DOHH2 (cell line): ENCODE results near the gene USP27X.

Experiments used
- H3F3A ChIP-seq: fragments of 200-600 bp; sonication (generic), shearing (Covaris generic); 2 replicates; pipeline ENCODE4 v1.6.0; 2016; ENCODE audit warnings: antibody characterized with exemption, mild to moderate bottlenecking; ENCODE audit not compliant: control insufficient read depth, insufficient read depth
- H3K27ac ChIP-seq: fragments of 200-600 bp; sonication (generic); 2 replicates; pipeline ENCODE4 v1.5.1; 2014; ENCODE audit warnings: low read depth, mild to moderate bottlenecking, low read length, moderate library complexity
- H3K27me3 ChIP-seq: fragments of 200-600 bp; sonication (generic); 2 replicates; pipeline ENCODE4 v1.6.1; 2014; ENCODE audit warnings: mild to moderate bottlenecking, low read length, mixed read lengths; ENCODE audit not compliant: control insufficient read depth
- H3K36me3 ChIP-seq: fragments of 200-600 bp; sonication (generic); 2 replicates; pipeline ENCODE4 v1.6.1; 2014; ENCODE audit warnings: mild to moderate bottlenecking, low read length, moderate library complexity, mixed read lengths; ENCODE audit not compliant: control insufficient read depth
- H3K4me1 ChIP-seq: fragments of 200-600 bp; sonication (generic); 2 replicates; pipeline ENCODE4 v1.6.1; 2014; ENCODE audit warnings: mild to moderate bottlenecking, low read length, mixed read lengths; ENCODE audit not compliant: control insufficient read depth
- H3K4me2 ChIP-seq: fragments of 200-600 bp; sonication (generic); 2 replicates; pipeline ENCODE4 v1.6.0; 2014; ENCODE audit warnings: mild to moderate bottlenecking, low read length, moderate library complexity
- H3K4me3 ChIP-seq: fragments of 200-600 bp; sonication (generic); 2 replicates; pipeline ENCODE4 v1.5.1; 2014; ENCODE audit warnings: mild to moderate bottlenecking, low read length, mixed read lengths
- H3K79me2 ChIP-seq: fragments of 200-600 bp; sonication (generic); 2 replicates; pipeline ENCODE4 v1.6.1; 2014; ENCODE audit warnings: mild to moderate bottlenecking, low read length, mixed read lengths; ENCODE audit not compliant: control insufficient read depth
- H3K9me2 ChIP-seq: fragments of 200-600 bp; sonication (generic); replicated peaks from 2 replicates; pipeline ENCODE4 v1.6.1; 2014; ENCODE audit warnings: mild to moderate bottlenecking, low read length, mixed read lengths; ENCODE audit not compliant: control insufficient read depth
- H3K9me3 ChIP-seq: fragments of 200-600 bp; sonication (generic); 2 replicates; pipeline ENCODE4 v1.6.1; 2014; ENCODE audit warnings: antibody characterized with exemption, low read length, mixed read lengths; ENCODE audit not compliant: control insufficient read depth, insufficient read depth
- H4K20me1 ChIP-seq: fragments of 200-600 bp; sonication (generic); 2 replicates; pipeline ENCODE4 v1.6.0; 2014; ENCODE audit warnings: low read depth, mild to moderate bottlenecking, antibody characterized with exemption, low read length, moderate library complexity; ENCODE audit not compliant: control insufficient read depth, insufficient read depth
- CTCF ChIP-seq: fragments of 200-600 bp; sonication (generic); IDR thresholded peaks from one replicate; pipeline ENCODE4 v1.5.1; 2014; ENCODE audit warnings: antibody characterized with exemption, mild to moderate bottlenecking, low read depth, low read length; ENCODE audit not compliant: poor library complexity, severe bottlenecking
- EZH2phosphoT487 ChIP-seq: fragments of 200-600 bp; sonication (generic); IDR thresholded peaks from 2 replicates; pipeline ENCODE4 v1.6.1; 2017; ENCODE audit warnings: borderline replicate concordance, mild to moderate bottlenecking, antibody characterized with exemption, low read length, moderate library complexity, mixed read lengths

USP27X gene

DNA sequence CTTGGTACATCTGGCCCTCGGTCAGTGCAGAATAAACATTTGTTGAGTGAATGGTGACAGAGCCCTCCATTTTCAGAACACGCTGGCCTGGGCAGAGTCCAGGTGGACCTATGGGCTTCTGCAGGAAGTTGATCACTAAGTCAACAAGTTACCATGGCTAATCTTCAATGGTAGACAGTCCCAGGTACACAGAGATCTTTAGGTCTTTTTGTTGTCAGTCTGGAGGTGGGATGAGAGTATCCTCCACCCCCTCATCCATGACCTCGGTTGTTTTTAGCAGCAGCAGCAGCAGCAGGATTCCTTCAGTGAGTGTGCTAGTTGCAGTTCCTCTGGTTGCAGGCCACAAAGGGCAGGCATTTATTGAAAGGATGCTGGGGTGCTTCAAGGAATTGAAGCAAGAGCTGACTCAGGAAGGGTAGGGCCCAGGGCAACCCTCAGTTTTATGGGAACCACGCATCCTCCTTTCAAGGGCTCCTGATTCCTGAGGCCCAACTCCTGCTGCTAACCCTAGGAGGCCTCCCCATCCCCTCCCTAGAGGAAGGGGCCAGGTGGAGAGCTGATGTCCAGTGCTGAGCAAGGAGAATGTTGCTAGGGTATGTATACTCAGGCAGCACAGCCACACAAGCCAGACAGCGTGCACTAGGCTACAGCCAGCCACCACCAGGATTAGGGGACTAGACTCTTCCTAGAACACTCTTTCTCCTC is 1.7 kb upstream of the USP27X start:
- H3K9me3 ChIP-seq, result no peaks in the 10 kb centered on the region
- H3F3A ChIP-seq, result no peaks in the 10 kb centered on the region
- no peak for TF ChIP-seq EZH2phosphoT487
- no peak for TF ChIP-seq CTCF
- no peaks in the 10 kb centered on the region; the same call in 1 of the 2 replicates for H3K79me2 ChIP-seq
- no peak overlapping the region for H3K27ac ChIP-seq
- no peak overlapping the region for H3K4me3 ChIP-seq
- no peaks in the 10 kb centered on the region for H3K36me3 ChIP-seq
- H3K4me1 ChIP-seq, result peaks cover 5% of the 10 kb centered on the region
- no peaks in the 10 kb centered on the region for H3K27me3 ChIP-seq
- no peaks in the 10 kb centered on the region for H4K20me1 ChIP-seq
- no peaks in the 10 kb centered on the region for H3K9me2 ChIP-seq
- no peak overlapping the region for H3K4me2 ChIP-seq

- Histone ChIP-seq H3K36me3 (no peaks in the 10 kb centered on the region), H3K79me2 (no peaks in the 10 kb centered on the region; the same call in 1 of the 2 replicates), H3K4me2 (peak overlapping the region; percentile 58), H3K27me3 (no peaks in the 10 kb centered on the region), H3K4me3 (peak overlapping the region; percentile 75), H4K20me1 (no peaks in the 10 kb centered on the region), H3F3A (no peaks in the 10 kb centered on the region), H3K27ac (no peak overlapping the region), H3K4me1 (peaks cover 5% of the 10 kb centered on the region), H3K9me2 (no peaks in the 10 kb centered on the region), H3K9me3 (no peaks in the 10 kb centered on the region)
- TF ChIP-seq EZH2phosphoT487 (no peak), CTCF (no peak)
Measured at GRCh38 chrX:49878128-49878833, 1.0 kb upstream of the USP27X start.

- Histone ChIP-seq H3K36me3 (no peaks in the 10 kb centered on the region), H3K9me3 (no peaks in the 10 kb centered on the region), H3K9me2 (no peaks in the 10 kb centered on the region), H3K4me2 (peak overlapping the region; percentile 67), H3K4me1 (peaks cover 5% of the 10 kb centered on the region), H3K27me3 (no peaks in the 10 kb centered on the region), H4K20me1 (no peaks in the 10 kb centered on the region), H3F3A (no peaks in the 10 kb centered on the region), H3K79me2 (no peaks in the 10 kb centered on the region; the same call in 1 of the 2 replicates), H3K4me3 (peak overlapping the region; percentile 75), H3K27ac (peak overlapping the region; percentile 30; the same call in 1 of the 2 replicates)
- no peak for TF ChIP-seq CTCF
- no peak for TF ChIP-seq EZH2phosphoT487
Measured at GRCh38 chrX:49879656-49880277, 483 bp downstream of the USP27X start.
